Endodermal cell (in vitro differentiated cells): ENCODE measurements around the gene ZNF615. TPM values are rescaled to one million over a fixed set of nuclear protein-coding genes. Genes with fewer than 3 reads are reported as not detected.

ENCODE experiments used
- DNase-seq: peaks from one replicate; pipeline ENCODE4 v3.0.0-alpha.2; 2017
- H3K27ac ChIP-seq: 2 replicates; pipeline ENCODE4 v1.5.1; 2013; ENCODE audit warnings: mild to moderate bottlenecking, low read depth, low read length, moderate library complexity
- H3K27me3 ChIP-seq: 2 replicates; pipeline ENCODE4 v1.6.1; 2013; ENCODE audit warnings: mild to moderate bottlenecking, low read length, moderate library complexity; ENCODE audit not compliant: insufficient read depth, control insufficient read depth, poor library complexity, severe bottlenecking
- H3K36me3 ChIP-seq: 2 replicates; pipeline ENCODE4 v1.7.0; 2013; ENCODE audit warnings: mild to moderate bottlenecking, low read length, moderate library complexity; ENCODE audit not compliant: control insufficient read depth, insufficient read depth
- H3K4me1 ChIP-seq: one replicate; pipeline ENCODE4 v1.7.0; 2013; ENCODE audit warnings: low read length; ENCODE audit not compliant: control insufficient read depth, insufficient read depth
- H3K4me3 ChIP-seq: 2 replicates; pipeline ENCODE4 v1.5.1; 2013; ENCODE audit warnings: mild to moderate bottlenecking, low read length, moderate library complexity
- H3K9ac ChIP-seq: 2 replicates; pipeline ENCODE4 v1.6.1; 2013; ENCODE audit warnings: mild to moderate bottlenecking, low read length, moderate library complexity; ENCODE audit not compliant: poor library complexity, severe bottlenecking; ENCODE audit errors: extremely low read depth
- H3K9me3 ChIP-seq: 2 replicates; pipeline ENCODE4 v1.6.1; 2013; ENCODE audit warnings: mild to moderate bottlenecking, low read length, moderate library complexity; ENCODE audit not compliant: control insufficient read depth
- H3K27ac Mint-ChIP-seq: 2 replicates; pipeline ENCODE4 v1.8.0; 2020; ENCODE audit warnings: mixed read lengths
- H3K27me3 Mint-ChIP-seq: 2 replicates; pipeline ENCODE4 v1.8.0; 2021; ENCODE audit warnings: mild to moderate bottlenecking, mixed read lengths; ENCODE audit not compliant: insufficient read depth
- H3K36me3 Mint-ChIP-seq: 2 replicates; pipeline ENCODE4 v1.8.0; 2020; ENCODE audit warnings: low read depth, mixed read lengths
- H3K4me1 Mint-ChIP-seq: 2 replicates; pipeline ENCODE4 v1.8.0; 2020; ENCODE audit warnings: mixed read lengths
- H3K4me3 Mint-ChIP-seq: 2 replicates; pipeline ENCODE4 v1.8.0; 2020; ENCODE audit warnings: mild to moderate bottlenecking, moderate library complexity, mixed read lengths
- H3K9me3 Mint-ChIP-seq: 2 replicates; pipeline ENCODE4 v1.8.0; 2020; ENCODE audit warnings: mild to moderate bottlenecking, mixed read lengths
- WGBS, 2 experiments: methylation state at CpG; one replicate each; pipeline versions ENCODE4 v1.1.5 to v1.1.7; 2013; ENCODE audit warnings: missing lambda C conversion rate in 2 of 2, mixed read lengths in 1 of 2; ENCODE audit not compliant: insufficient coverage in 1 of 2, insufficient read length in 1 of 2; 5-methylcytosine and 5-hydroxymethylcytosine counted together
- total RNA-seq, 2 donors: library from RNA; stranded (reverse); fragmentation: NEBNext Ultra II Directional in 1 of 2; extraction: Animal tissue kit (Norgen Biotek cat#: 25700) in 1 of 2; gene quantifications; 2 replicates in 1 of 2; 3 replicates in 1 of 2; pipeline ENCODE4 v1.2.1, GENCODE V29; 2021
- TF ChIP-seq, protein P1 (sequence below): fragments of 200-600 bp; sonication (generic); conservative IDR thresholded peaks from 2 replicates; pipeline ENCODE4 v1.5.0; 2021; ENCODE audit warnings: antibody characterized with exemption, mild to moderate bottlenecking

Gene ZNF615
- total RNA-seq, 2 donors from 2014 or later: 19.3 to 29.1 TPM

DNA sequence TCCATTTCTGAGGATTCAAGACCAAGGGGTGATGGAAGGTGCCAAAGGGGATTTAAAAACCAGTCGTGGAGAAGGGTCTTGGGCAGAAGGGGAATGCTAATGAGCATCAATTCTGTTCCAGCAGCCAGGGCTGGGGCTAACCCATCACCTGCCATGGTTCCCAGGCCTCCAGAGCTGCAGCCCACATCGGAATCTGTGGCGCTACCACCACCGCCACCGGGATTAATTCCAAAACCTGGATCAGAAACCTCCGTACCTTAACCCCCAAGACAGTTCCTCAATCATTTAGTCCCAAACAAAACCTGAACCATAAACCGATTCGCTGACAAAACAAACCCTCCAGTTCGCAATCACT, 583 bp downstream of the ZNF615 start:
- Histone ChIP-seq H3K4me3 (peak overlapping the region; percentile 92), H3K27ac (no peak overlapping the region), H3K36me3 (peaks cover 25% of the 10 kb centered on the region), H3K4me1 (no peaks in the 10 kb centered on the region), H3K27me3 (no peaks in the 10 kb centered on the region), H3K9me3 (peaks cover 62% of the 10 kb centered on the region), H3K9ac (peak overlapping the region; percentile 69)
- H3K36me3 Mint-ChIP-seq: peaks cover 47% of the 10 kb centered on the region
- TF ChIP-seq, protein P1, sequence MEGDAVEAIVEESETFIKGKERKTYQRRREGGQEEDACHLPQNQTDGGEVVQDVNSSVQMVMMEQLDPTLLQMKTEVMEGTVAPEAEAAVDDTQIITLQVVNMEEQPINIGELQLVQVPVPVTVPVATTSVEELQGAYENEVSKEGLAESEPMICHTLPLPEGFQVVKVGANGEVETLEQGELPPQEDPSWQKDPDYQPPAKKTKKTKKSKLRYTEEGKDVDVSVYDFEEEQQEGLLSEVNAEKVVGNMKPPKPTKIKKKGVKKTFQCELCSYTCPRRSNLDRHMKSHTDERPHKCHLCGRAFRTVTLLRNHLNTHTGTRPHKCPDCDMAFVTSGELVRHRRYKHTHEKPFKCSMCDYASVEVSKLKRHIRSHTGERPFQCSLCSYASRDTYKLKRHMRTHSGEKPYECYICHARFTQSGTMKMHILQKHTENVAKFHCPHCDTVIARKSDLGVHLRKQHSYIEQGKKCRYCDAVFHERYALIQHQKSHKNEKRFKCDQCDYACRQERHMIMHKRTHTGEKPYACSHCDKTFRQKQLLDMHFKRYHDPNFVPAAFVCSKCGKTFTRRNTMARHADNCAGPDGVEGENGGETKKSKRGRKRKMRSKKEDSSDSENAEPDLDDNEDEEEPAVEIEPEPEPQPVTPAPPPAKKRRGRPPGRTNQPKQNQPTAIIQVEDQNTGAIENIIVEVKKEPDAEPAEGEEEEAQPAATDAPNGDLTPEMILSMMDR: no peak
- H3K27me3 Mint-ChIP-seq: no peaks in the 10 kb centered on the region
- DNase-seq: peak; percentile 63
- H3K4me3 Mint-ChIP-seq: peak overlapping the region; percentile 99
- peaks cover 31% of the 10 kb centered on the region for H3K9me3 Mint-ChIP-seq
- 4 to 22% methylated on average over 3 to 9 of the region's 9 CpGs for WGBS, 2 experiments
- H3K4me1 Mint-ChIP-seq: peaks cover 4% of the 10 kb centered on the region
- peak overlapping the region; percentile 99 for H3K27ac Mint-ChIP-seq

DNA sequence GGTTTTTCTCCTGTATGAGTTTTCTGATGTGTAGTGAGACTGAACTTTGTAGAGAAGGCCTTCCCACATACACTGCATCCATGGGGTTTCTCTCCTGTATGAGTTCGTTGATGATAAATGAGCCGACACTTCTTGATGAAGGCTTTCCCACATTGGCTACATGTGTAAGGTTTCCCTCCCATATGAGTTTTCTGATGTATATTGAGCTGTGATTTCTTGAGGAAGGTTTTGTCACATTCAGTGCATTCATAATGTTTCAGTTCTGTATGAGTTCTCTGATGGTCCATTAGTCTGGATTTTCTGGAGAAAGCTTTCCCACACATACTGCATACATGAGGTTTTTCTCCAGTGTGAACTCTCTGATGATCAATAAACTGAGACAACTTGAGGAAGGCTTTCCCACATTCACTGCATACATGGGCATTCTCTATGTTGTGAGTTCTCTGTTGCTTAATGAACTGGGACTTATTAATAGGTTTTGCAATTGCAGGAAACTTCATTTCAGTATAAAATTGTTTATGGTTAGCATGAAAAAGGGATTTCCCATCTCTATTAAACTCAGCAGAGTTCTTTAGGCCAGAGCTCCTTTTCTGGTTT, 13.9 kb downstream of the ZNF615 start:
- TF ChIP-seq, protein P1: no peak
- H3K9ac ChIP-seq: no peak overlapping the region
- H3K4me1 Mint-ChIP-seq: no peaks in the 10 kb centered on the region
- no peaks in the 10 kb centered on the region for H3K27me3 ChIP-seq
- no peak overlapping the region for H3K27ac ChIP-seq
- peaks cover 86% of the 10 kb centered on the region for H3K36me3 Mint-ChIP-seq
- no peaks in the 10 kb centered on the region for H3K4me1 ChIP-seq
- DNase-seq: no peak
- peaks cover 83% of the 10 kb centered on the region for H3K36me3 ChIP-seq
- peak overlapping the region; percentile 57 for H3K4me3 ChIP-seq
- 88 to 100% methylated on average over 2 of the region's 2 CpGs for WGBS, 2 experiments
- no peaks in the 10 kb centered on the region for H3K27me3 Mint-ChIP-seq
- H3K27ac Mint-ChIP-seq: no peak overlapping the region
- peaks cover 100% of the 10 kb centered on the region for H3K9me3 Mint-ChIP-seq
- peaks cover 100% of the 10 kb centered on the region for H3K9me3 ChIP-seq
- no peak overlapping the region for H3K4me3 Mint-ChIP-seq

DNA sequence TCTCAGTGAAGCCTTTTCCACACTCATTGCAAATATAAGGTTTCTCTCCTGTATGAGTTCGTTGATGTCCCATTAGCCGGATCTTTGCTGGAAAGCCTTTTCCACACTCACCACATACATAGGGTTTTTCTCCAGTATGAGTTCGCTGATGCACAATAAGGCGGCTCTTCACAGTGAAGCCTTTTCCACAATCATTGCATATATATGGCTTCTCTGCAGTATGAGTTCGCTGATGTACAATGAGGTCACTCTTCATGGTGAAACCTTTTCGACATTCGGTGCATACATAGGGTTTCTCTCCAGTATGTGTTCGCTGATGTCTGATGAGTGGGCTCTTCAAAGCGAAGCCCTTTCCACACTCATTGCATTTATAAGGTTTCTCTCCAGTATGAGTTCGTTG, 14.6 kb downstream of the ZNF615 start:
- TF ChIP-seq, protein P1: no peak
- H3K9ac ChIP-seq: no peak overlapping the region
- no peak overlapping the region for H3K27ac ChIP-seq
- H3K27me3 ChIP-seq: no peaks in the 10 kb centered on the region
- Mint-ChIP-seq H3K4me1 (no peaks in the 10 kb centered on the region), H3K27ac (no peak overlapping the region), H3K36me3 (peaks cover 79% of the 10 kb centered on the region), H3K4me3 (no peak overlapping the region), H3K27me3 (no peaks in the 10 kb centered on the region), H3K9me3 (peaks cover 100% of the 10 kb centered on the region)
- H3K4me1 ChIP-seq: no peaks in the 10 kb centered on the region
- peaks cover 76% of the 10 kb centered on the region for H3K36me3 ChIP-seq
- H3K9me3 ChIP-seq: peaks cover 100% of the 10 kb centered on the region
- no peak for DNase-seq
- WGBS, 2 experiments: 93 to 95% methylated on average over 8 to 10 of the region's 10 CpGs
- peak overlapping the region; percentile 57 for H3K4me3 ChIP-seq
